HepG2 (cell line): ENCODE measurements around the gene CLEC9A. TPM values are rescaled to one million over a fixed set of nuclear protein-coding genes. Genes with fewer than 3 reads are reported as not detected.

Source experiments
- ATAC-seq: fragments of 200-7000 bp; cut with Tn5 transposase; 3 replicates; pipeline ENCODE4 v1.9.1; 2020; ENCODE audit warnings: mild to moderate bottlenecking, moderate library complexity
- BruUV-seq: library from RNA; stranded (reverse); fragments of 400-500 nt; replicated peaks from 2 replicates; lab custom pipeline; 2021; lab: Mats Ljungman, UMichigan
- CTCF ChIA-PET: fragments of 300-600 bp; formaldehyde crosslinking; extraction: SDS; loops from one replicate; lab custom pipeline; 2021; ENCODE audit warnings: low total read pairs, inconsistent platforms, low intra/inter-chr PET ratio; lab: Yijun Ruan, JAX
- POLR2A ChIA-PET: fragments of 350-600 bp; sonication (Branson Sonifier 250); formaldehyde crosslinking; loops from one replicate; lab custom pipeline; 2020; ENCODE audit warnings: antibody characterized with exemption, inconsistent platforms; lab: Yijun Ruan, JAX
- DNase-seq: peaks from one replicate; pipeline ENCODE4 v3.0.0-alpha.2; 2015; ENCODE audit warnings: low spot score
- FAIRE-seq: peaks from 3 replicates; lab custom pipeline; 2011; peaks lifted over from hg19 to GRCh38; lab: Jason Lieb, UNC
- H2AFZ ChIP-seq: one replicate; pipeline ENCODE4 v1.6.1; 2011; ENCODE audit warnings: low read length, inconsistent platforms
- H3K27ac ChIP-seq: fragments of 300-600 bp; 3 replicates; pipeline ENCODE4 v1.8.0; 2011; ENCODE audit warnings: mixed run types, mild to moderate bottlenecking, mixed read lengths, low read length, inconsistent platforms; ENCODE audit not compliant: insufficient read depth; ENCODE audit errors: extremely low read length
- H3K27me3 ChIP-seq, 2 experiments: fragments of 200-600 bp in 1 of 2; 2 replicates in 1 of 2; 3 replicates in 1 of 2; pipeline versions ENCODE4 v1.6.0 to v1.8.0; 2011; ENCODE audit warnings: low read length in 2 of 2, mild to moderate bottlenecking in 2 of 2, moderate library complexity in 2 of 2, inconsistent platforms in 1 of 2; ENCODE audit not compliant: insufficient read depth in 2 of 2, control insufficient read depth in 1 of 2
- H3K36me3 ChIP-seq, 2 experiments: fragments of 200-600 bp in 1 of 2; replicated peaks in 1 of 2; 2 replicates in 1 of 2; 3 replicates in 1 of 2; pipeline versions ENCODE4 v1.5.1 to v1.8.0; 2011; ENCODE audit warnings: low read length in 2 of 2, inconsistent platforms in 1 of 2; ENCODE audit not compliant: insufficient read depth in 2 of 2, control insufficient read depth in 1 of 2
- H3K4me1 ChIP-seq: 2 replicates; pipeline ENCODE4 v1.5.1; 2012; ENCODE audit warnings: low read length, inconsistent platforms; ENCODE audit not compliant: insufficient read depth
- H3K4me2 ChIP-seq: 2 replicates; pipeline ENCODE4 v1.6.0; 2011; ENCODE audit warnings: low read depth, low read length, inconsistent platforms
- H3K4me3 ChIP-seq, 3 experiments: fragments of 200-600 bp in 1 of 3; sonication (generic), shearing (Covaris generic) in 1 of 3; replicated peaks in 1 of 3; 2 replicates each; pipeline ENCODE4 v1.5.1; 2011 to 2016; ENCODE audit warnings: low read length in 3 of 3, inconsistent platforms in 2 of 3, low read depth in 2 of 3, mild to moderate bottlenecking in 2 of 3, control low read depth in 1 of 3, mixed read lengths in 1 of 3; ENCODE audit not compliant: insufficient read depth in 1 of 3
- H3K79me2 ChIP-seq: one replicate; pipeline ENCODE4 v1.6.1; 2011; ENCODE audit warnings: low read length, inconsistent platforms; ENCODE audit not compliant: insufficient read depth
- H3K9ac ChIP-seq: 2 replicates; pipeline ENCODE4 v1.6.0; 2011; ENCODE audit warnings: mild to moderate bottlenecking, low read depth, low read length, inconsistent platforms; ENCODE audit not compliant: insufficient read depth
- H3K9me3 ChIP-seq: 2 replicates; pipeline ENCODE4 v1.5.1; 2012; ENCODE audit warnings: mild to moderate bottlenecking, low read length
- H4K20me1 ChIP-seq: 2 replicates; pipeline ENCODE4 v1.6.0; 2011; ENCODE audit warnings: inconsistent platforms, mild to moderate bottlenecking, low read length, moderate library complexity; ENCODE audit not compliant: insufficient read depth
- HCFC1 ChIP-seq: fragments of 150-350 bp; IDR thresholded peaks from 2 replicates; pipeline ENCODE4 v1.6.1; 2014; ENCODE audit warnings: low read depth, low read length
- HOXA3 ChIP-seq: sonication (generic); formaldehyde crosslinking; IDR thresholded peaks from 2 replicates; pipeline ENCODE4 v1.5.0; 2020; ENCODE audit warnings: missing genetic modification reagents
- MAFF ChIP-seq: IDR thresholded peaks from 2 replicates; pipeline ENCODE4 v1.6.1; 2011; ENCODE audit warnings: low read depth, low read length, improper control_type of control experiment
- MAFK ChIP-seq, 2 experiments: IDR thresholded peaks in 1 of 2; conservative IDR thresholded peaks in 1 of 2; 2 replicates each; pipeline ENCODE4 v1.6.1; 2011; ENCODE audit warnings: improper control_type of control experiment in 2 of 2, low read length in 2 of 2
- ZNF34 ChIP-seq: sonication (generic); formaldehyde crosslinking; IDR thresholded peaks from 2 replicates; pipeline ENCODE4 v1.4.0; 2020; ENCODE audit warnings: mild to moderate bottlenecking, missing genetic modification reagents, borderline replicate concordance
- ZNF383 ChIP-seq: sonication (generic); formaldehyde crosslinking; IDR thresholded peaks from 2 replicates; pipeline ENCODE4 v1.4.0; 2020; ENCODE audit warnings: missing genetic modification reagents, mild to moderate bottlenecking, borderline replicate concordance
- WGBS: methylation state at CpG from one replicate; pipeline ENCODE4 v1.1.6; 2017; ENCODE audit warnings: low lambda C conversion rate; 5-methylcytosine and 5-hydroxymethylcytosine counted together
- in situ Hi-C: cut with HindIII; loops from 2 replicates; pipeline ENCODE4 v1.10.0; 2017; ENCODE audit warnings: low pct_unique_long_range_greater_than_20kb; ENCODE audit not compliant: extremely low pct_ligation_motif_present
- intact Hi-C: fragments of 100-400 bp; cut with micrococcal nuclease; formaldehyde crosslinking; loops from one replicate; pipeline ENCODE4 v1.10.0; 2022; ENCODE audit not compliant: unreplicated experiment
- polyA plus RNA-seq, 8 experiments: library from polyadenylated mRNA; depleted of rRNA in 3 of 8; stranded (reverse) in 7 of 8; unstranded in 1 of 8; fragments of >200 nt; fragmentation: Illumina TruSeq in 4 of 8; extraction: Trizol in 4 of 8; gene quantifications; 2 replicates each; pipeline versions ENCODE4 v1.2.1 to v1.2.3, GENCODE V29; 2011 to 2016; ENCODE audit warnings: low read depth in 4 of 8, missing spikeins in 1 of 8, mixed read lengths in 1 of 8; ENCODE audit not compliant: insufficient read depth in 1 of 8
- total RNA-seq, 5 experiments: library from RNA; depleted of rRNA; stranded (reverse); fragments of >200 nt; fragmentation: Illumina TruSeq; extraction: Trizol; gene quantifications; 2 replicates each; pipeline ENCODE4 v1.2.3, GENCODE V29; 2016; ENCODE audit warnings: low read depth in 1 of 5
- TF ChIP-seq, protein P1 (sequence below): sonication (generic); formaldehyde crosslinking; IDR thresholded peaks from 2 replicates; pipeline ENCODE4 v1.5.0; 2020; ENCODE audit warnings: mild to moderate bottlenecking, missing genetic modification reagents, moderate library complexity
- TF ChIP-seq, protein P2 (sequence below): sonication (generic); formaldehyde crosslinking; conservative IDR thresholded peaks from 2 replicates; pipeline ENCODE4 v1.4.0; 2020; ENCODE audit warnings: missing genetic modification reagents

CLEC9A gene
- total and polyA plus RNA-seq, 2 of the 13 experiments (the other 11 are each of a cell fraction or from before 2014, with no cell fraction given), result not detected

DNA sequence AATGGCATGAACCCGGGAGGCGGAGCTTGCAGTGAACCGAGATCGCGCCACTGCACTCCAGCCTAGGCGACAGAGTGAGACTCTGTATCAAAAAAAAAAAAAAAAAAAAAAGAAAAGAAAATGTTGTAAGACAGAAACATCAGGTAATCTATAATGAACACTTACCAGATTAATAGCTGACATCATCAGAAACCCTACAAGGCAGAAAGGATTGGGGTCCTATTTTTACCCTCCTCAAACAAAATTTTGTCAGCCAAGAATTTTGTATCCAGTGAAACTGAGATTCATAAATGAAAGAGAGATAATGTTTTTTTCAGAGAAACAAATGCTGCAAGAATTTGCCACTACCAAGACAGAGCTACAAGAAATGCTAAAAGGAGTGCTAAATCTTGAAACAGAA lies 54.3 kb downstream of the CLEC9A start:
- FAIRE-seq, result no peak
- no peaks in the 10 kb centered on the region for H3K79me2 ChIP-seq
- TF ChIP-seq MAFF (peak; percentile 82), HCFC1 (no peak), ZNF34 (CRISPR knock-in tag) (no peak), HOXA3 (CRISPR knock-in tag) (no peak), MAFK (conservative IDR thresholded peaks at IDR 0.05 in 1 of 2, IDR thresholded peaks at IDR 0.05 in 1 of 2; ENCODE audit: low read length in 2 of 2) (peak; percentile 71 to 85), ZNF383 (no peak)
- TF ChIP-seq, protein P1, sequence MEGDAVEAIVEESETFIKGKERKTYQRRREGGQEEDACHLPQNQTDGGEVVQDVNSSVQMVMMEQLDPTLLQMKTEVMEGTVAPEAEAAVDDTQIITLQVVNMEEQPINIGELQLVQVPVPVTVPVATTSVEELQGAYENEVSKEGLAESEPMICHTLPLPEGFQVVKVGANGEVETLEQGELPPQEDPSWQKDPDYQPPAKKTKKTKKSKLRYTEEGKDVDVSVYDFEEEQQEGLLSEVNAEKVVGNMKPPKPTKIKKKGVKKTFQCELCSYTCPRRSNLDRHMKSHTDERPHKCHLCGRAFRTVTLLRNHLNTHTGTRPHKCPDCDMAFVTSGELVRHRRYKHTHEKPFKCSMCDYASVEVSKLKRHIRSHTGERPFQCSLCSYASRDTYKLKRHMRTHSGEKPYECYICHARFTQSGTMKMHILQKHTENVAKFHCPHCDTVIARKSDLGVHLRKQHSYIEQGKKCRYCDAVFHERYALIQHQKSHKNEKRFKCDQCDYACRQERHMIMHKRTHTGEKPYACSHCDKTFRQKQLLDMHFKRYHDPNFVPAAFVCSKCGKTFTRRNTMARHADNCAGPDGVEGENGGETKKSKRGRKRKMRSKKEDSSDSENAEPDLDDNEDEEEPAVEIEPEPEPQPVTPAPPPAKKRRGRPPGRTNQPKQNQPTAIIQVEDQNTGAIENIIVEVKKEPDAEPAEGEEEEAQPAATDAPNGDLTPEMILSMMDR (CRISPR knock-in tag), result no peak
- TF ChIP-seq, protein P2, sequence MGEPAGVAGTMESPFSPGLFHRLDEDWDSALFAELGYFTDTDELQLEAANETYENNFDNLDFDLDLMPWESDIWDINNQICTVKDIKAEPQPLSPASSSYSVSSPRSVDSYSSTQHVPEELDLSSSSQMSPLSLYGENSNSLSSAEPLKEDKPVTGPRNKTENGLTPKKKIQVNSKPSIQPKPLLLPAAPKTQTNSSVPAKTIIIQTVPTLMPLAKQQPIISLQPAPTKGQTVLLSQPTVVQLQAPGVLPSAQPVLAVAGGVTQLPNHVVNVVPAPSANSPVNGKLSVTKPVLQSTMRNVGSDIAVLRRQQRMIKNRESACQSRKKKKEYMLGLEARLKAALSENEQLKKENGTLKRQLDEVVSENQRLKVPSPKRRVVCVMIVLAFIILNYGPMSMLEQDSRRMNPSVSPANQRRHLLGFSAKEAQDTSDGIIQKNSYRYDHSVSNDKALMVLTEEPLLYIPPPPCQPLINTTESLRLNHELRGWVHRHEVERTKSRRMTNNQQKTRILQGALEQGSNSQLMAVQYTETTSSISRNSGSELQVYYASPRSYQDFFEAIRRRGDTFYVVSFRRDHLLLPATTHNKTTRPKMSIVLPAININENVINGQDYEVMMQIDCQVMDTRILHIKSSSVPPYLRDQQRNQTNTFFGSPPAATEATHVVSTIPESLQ (CRISPR knock-in tag), result no peak
- no peaks in the 10 kb centered on the region for H4K20me1 ChIP-seq
- ChIA-PET CTCF (no interaction called here), POLR2A (no interaction called here)
- WGBS, result 50% methylated on average over 6 of the region's 6 CpGs
- H2AFZ ChIP-seq, result no peak overlapping the region
- H3K27me3 ChIP-seq, result no peaks in the 10 kb centered on the region
- H3K36me3 ChIP-seq, result no peaks in the 10 kb centered on the region
- no peak for DNase-seq
- no peak for ATAC-seq
- H3K9ac ChIP-seq, result no peak overlapping the region
- BruUV-seq, result no TSS peak
- no peaks in the 10 kb centered on the region for H3K4me1 ChIP-seq
- H3K4me3 ChIP-seq, result no peak overlapping the region
- intact Hi-C loops, result no loop called here
- H3K9me3 ChIP-seq, result no peaks in the 10 kb centered on the region
- no peak overlapping the region for H3K4me2 ChIP-seq
- no peak overlapping the region for H3K27ac ChIP-seq
- in situ Hi-C loops, result no loop called here
